RPMI7951 (cell line): ENCODE data around the gene MCTP2. TPM values are rescaled to one million over a fixed set of nuclear protein-coding genes. Genes with fewer than 3 reads are reported as not detected.

ENCODE experiments used
- DNase-seq: peaks from one replicate; pipeline ENCODE4 v3.0.0-alpha.2; 2012; ENCODE audit warnings: low read depth
- total RNA-seq: library from RNA; depleted of rRNA; stranded (reverse); fragments of >200 nt; shearing (Covaris generic); gene quantifications from 2 replicates; pipeline ENCODE4 v1.2.3, GENCODE V29; 2014

Gene MCTP2
- total RNA-seq, 1 experiment from 2014 or later = 39.5 TPM

GRCh38 chr15:94262201-94262600 lies 30.8 kb downstream of the MCTP2 start:
- DNase-seq = no peak

- DNase-seq = peak; percentile 97
Observed at GRCh38 chr15:94263341-94264273, 32.2 kb downstream of the MCTP2 start.

- DNase-seq = peak; percentile 81
Observed at GRCh38 chr15:94265009-94265408, 33.6 kb downstream of the MCTP2 start.

GRCh38 chr15:94265982-94266381 lies 34.6 kb downstream of the MCTP2 start:
- DNase-seq = peak; percentile 29

- DNase-seq = no peak
Observed at GRCh38 chr15:94266789-94267188, 35.4 kb downstream of the MCTP2 start.

- no peak for DNase-seq
Observed at GRCh38 chr15:94269954-94270353, 38.6 kb downstream of the MCTP2 start.

GRCh38 chr15:94270570-94270969 lies 39.2 kb downstream of the MCTP2 start:
- DNase-seq = no peak

- no peak for DNase-seq
Observed at GRCh38 chr15:94272251-94272898, 41.0 kb downstream of the MCTP2 start.

GRCh38 chr15:94273826-94274225 lies 42.5 kb downstream of the MCTP2 start:
- no peak for DNase-seq

GRCh38 chr15:94274745-94275144 lies 43.4 kb downstream of the MCTP2 start:
- DNase-seq = no peak

GRCh38 chr15:94277485-94277884 lies 46.1 kb downstream of the MCTP2 start:
- DNase-seq = no peak

GRCh38 chr15:94279736-94280135 lies 48.4 kb downstream of the MCTP2 start:
- no peak for DNase-seq

GRCh38 chr15:94280301-94280700 lies 48.9 kb downstream of the MCTP2 start:
- no peak for DNase-seq

GRCh38 chr15:94282269-94283250 lies 51.2 kb downstream of the MCTP2 start:
- peak; percentile 40 for DNase-seq

GRCh38 chr15:94286583-94286982 lies 55.2 kb downstream of the MCTP2 start:
- DNase-seq = peak; percentile 60

- DNase-seq = peak; percentile 77
Observed at GRCh38 chr15:94287794-94288246, 56.5 kb downstream of the MCTP2 start.

GRCh38 chr15:94290730-94291129 lies 59.4 kb downstream of the MCTP2 start:
- no peak for DNase-seq

GRCh38 chr15:94293411-94294402 lies 62.3 kb downstream of the MCTP2 start:
- DNase-seq = peak; percentile 14

- DNase-seq = peak; percentile 39
Observed at GRCh38 chr15:94294556-94294955, 63.2 kb downstream of the MCTP2 start.

- DNase-seq = no peak
Observed at GRCh38 chr15:94295275-94295674, 63.9 kb downstream of the MCTP2 start.
